HG02763 (cell line): ENCODE data around the gene CTRB2.
A peak's percentile ranks its signal among the peaks of the same experiment; 100 is the strongest.
"Not testable (repeated sequence)": the region's sequence is repeated elsewhere in the genome, so short reads cannot be mapped to it uniquely, and the experiment has no call there.

Source experiments
- ATAC-seq: cut with Tn5 transposase; IDR thresholded peaks from one replicate; pipeline ENCODE4 v1.9.1; 2021; ENCODE audit warnings: mild to moderate bottlenecking, moderate library complexity; ENCODE audit not compliant: unreplicated experiment

The CTRB2 gene

DNA sequence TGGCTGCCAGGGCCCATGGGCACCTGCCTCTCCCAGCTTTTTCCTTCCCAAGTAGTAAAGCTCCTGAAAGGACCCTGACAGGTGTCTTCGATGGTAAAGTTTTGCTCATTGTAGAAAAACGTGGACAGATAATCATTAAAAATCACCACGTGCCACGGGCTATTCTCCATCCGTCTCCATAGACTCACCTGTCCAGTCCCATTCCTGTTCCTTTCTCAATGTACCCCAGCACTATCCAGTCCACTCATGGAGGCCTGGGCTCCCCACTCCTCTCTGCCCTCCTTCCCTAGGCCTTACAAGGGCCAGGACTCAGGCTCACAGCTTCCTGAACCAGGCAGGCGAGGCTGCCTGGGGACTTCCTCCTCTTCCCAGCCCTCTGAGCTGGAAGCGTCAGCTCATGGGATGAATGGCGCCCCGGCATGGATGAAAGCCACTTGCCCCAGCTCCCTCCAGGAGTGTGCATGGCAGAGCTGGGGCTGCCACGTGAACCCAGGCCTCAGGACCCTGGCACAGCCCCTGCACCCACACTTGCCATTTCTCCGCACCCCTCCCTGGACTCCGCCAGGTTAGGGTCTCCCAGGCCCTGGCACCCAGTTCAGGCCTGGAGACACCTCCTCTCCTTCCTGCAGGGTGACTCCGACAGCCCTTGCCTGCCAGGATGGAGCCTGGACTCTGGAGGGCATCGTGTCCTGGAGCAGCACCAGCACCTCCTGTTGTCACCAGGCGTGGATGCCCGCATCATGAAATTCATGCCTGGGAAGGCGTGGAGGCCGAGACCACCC lies 20.6 kb upstream of the CTRB2 start:
- no peak for ATAC-seq

DNA sequence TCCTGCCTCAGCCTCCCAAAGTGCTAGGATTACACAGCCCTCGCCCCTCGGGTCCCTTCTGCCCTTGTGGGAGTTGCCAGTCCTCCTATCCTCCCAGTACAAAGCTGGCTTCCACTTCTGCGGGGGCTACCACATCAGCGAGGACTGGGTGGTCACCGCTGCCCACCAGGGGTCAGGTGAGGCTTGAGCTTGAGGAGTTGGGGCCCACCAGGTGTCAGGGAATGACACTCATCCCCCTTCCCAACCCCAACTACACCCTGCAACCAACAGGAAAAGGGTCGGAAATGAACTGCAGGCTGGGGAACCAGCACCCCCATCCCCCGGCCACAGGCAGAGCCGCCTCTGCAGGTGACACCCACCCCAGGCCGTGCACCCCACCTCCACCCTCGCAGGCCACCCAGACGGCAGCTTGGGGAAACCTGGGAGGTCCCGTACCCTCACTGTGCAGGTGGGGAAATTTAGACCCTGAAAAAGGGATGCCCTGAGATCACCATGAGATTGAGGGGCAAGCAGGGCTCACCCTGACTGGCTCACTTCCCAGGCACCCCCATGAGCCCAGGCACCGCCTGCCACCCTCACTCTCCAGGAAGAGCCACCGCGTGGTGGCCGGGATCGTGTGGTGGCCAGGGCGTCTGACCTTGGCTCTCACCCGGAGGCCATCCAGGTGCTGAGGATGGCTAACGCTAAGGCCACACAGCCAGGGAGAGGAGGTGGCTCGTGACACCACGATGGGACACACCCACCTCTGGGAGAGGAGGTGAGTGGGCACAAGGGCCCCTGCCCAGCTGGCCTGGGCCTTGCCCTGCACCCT lies 19.8 kb upstream of the CTRB2 start:
- ATAC-seq, result no peak

DNA sequence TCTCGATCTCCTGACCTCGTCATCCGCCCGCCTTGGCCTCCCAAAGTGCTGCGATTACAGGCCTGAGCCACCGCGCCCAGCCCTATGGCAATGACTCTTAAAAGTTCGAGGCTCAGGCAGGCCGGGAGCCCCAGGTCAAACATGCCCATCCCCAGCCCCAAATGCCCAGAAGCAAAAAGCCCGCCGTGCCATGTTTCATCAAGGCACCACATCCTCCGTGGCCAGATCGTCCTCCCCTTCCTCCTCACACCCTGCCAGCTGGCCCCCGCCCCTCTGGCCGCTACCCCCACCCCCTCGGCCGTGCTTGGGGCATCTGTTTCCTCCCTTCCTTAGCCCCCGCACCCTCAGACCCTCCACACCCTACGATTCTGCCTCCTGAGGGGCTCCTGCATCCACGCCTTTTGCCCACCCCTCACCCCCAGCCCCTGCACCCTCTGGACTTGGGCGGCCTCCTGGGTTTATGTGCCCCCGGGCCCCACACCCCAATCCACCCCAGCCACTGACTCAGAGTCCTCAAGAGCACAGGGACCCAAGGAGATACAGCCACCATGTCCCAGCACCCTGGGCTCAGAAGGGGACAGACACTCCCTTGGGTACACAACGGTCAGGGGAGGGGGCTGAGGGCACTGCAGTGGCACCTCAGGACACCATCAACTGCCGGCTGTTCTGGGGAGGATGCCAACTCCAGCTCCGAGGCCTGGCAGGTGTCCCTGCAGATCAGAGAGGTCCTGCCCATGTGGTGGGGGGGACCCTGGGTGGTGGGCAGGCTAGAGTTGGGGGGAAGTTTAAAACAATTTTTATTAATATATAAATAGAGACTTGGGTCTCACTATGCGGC lies 18.9 kb upstream of the CTRB2 start:
- ATAC-seq, result no peak

DNA sequence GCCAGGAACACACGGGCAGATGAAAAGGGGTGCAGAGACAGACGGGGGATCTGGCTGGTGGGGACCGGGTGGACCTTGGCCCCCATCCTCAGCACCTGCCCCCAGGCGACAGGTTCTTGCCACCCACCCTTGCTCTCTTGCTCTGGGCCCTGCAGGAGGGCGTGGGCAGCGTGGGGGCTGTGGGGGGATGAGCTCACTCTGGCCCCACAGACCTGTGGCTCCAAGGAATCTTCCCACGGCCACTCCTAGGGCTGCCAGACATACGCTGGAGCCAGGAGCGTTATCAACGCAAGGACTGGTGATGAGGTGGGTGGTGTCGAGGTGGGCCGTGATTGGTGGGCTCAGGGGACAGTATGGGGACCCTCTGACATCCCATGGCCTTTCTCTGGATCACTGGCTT lies 18.1 kb upstream of the CTRB2 start:
- no peak for ATAC-seq

DNA sequence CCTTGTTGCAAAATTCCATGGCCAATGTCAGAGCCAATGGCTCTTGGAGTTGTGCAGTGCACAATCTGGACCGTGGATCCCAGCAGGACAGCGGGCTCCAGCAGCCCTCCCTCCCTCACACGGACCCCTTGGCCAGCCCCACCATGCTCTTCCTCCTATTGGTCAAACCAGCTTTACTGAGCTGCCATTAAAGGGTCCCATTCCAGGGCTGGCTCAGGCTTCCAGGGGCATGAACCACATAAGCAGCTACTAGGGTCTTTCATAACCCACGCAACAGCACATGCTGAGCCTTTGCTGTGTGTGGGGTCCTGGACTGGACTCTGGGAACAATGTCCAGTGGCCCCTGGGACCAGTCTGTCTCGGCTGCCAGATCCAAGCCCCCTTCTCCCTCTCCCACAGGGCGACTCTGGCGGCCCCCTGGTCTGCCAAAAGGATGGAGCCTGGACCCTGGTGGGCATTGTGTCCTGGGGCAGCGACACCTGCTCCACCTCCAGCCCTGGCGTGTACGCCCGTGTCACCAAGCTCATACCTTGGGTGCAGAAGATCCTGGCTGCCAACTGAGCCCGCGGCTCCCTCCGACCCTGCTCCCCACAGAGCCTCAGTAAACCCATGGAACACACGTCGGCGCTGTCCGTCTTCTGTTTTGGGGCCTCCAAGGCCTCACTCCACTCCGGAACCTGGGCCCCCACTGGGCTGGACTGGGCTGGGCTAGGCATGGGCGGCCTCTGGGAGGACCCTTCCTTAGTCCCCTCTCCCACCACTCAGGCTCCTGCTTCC lies 17.5 kb upstream of the CTRB2 start:
- no peak for ATAC-seq

DNA sequence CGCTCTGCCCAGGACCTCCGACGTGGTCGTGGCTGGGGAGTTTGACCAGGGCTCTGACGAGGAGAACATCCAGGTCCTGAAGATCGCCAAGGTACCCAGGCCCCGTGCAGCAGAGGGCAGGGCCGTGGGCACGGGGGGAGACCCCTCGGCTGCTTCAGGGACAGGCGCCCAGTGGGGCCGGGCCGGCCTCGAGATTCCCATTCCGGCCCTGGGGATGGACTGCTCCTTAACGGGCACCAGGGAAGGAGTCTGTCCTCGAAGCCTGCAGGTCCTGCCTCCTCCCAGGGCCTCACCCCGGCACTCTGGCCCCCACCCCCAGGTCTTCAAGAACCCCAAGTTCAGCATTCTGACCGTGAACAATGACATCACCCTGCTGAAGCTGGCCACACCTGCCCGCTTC lies 16.2 kb upstream of the CTRB2 start:
- not testable (repeated sequence) for ATAC-seq

DNA sequence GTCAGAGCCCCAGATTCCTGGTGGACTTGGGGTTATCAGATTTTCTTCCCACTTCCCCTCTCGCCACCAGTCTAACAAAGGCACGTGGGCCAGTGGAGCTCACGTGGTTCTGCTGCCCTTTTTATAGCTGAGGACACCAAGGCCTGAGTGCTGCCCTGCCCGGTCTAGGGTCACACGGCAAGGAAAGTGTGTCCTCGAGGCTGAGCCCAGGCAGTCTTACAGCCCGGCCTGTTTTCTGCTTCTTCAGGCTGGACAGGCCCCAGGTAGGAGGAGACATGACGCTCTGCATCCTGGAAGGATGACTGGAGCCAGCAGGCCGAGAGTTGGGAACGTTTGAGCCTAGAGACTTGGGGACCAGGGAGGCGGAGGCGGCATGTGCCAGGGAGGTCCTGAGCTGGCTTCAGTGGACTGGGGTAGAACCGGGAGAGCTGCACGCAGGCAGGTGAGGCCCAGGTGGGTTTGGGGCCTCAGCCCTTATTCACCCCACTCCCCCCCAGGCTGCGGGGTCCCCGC lies 15.4 kb upstream of the CTRB2 start:
- no peak for ATAC-seq

DNA sequence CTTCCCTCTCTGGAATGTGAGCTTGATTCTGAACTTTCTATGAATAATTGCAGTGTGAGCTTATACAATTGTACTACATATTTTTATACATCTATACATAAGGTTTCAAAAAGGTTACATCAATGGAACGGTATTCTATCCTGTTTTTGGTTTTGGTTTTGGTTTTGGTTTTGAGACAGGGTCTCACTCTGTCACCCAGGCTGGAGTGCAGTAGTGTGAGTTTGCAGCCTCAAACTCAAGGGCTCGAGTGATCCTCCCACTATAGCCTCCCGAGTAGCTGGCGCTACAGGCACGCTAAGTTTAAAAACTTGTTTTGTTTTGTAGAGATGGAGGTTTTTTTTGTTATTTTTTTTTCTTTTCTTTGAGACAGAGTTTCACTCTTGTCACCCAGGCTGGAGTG lies 12.9 kb upstream of the CTRB2 start:
- peak; percentile 67 for ATAC-seq

DNA sequence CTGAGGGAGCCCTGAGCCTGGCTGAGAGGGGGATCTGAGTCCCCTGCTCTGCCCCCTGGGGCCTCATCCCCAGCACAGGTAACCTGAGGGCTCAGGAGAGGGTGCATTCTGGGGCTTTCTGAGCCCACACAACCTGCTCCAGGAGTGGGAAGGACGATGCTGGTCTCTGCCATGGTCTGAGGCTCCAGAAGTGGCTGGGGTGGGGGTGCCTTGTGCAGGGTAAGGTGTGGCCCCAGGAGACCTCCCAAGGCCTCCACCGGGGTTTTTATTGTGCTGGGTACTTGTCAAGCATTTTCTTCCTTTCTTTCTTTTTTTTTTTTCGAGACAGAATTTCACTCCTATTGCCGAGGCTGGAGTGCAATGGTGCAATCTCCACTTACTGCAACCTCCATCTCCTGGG lies 12.1 kb upstream of the CTRB2 start:
- no peak for ATAC-seq

DNA sequence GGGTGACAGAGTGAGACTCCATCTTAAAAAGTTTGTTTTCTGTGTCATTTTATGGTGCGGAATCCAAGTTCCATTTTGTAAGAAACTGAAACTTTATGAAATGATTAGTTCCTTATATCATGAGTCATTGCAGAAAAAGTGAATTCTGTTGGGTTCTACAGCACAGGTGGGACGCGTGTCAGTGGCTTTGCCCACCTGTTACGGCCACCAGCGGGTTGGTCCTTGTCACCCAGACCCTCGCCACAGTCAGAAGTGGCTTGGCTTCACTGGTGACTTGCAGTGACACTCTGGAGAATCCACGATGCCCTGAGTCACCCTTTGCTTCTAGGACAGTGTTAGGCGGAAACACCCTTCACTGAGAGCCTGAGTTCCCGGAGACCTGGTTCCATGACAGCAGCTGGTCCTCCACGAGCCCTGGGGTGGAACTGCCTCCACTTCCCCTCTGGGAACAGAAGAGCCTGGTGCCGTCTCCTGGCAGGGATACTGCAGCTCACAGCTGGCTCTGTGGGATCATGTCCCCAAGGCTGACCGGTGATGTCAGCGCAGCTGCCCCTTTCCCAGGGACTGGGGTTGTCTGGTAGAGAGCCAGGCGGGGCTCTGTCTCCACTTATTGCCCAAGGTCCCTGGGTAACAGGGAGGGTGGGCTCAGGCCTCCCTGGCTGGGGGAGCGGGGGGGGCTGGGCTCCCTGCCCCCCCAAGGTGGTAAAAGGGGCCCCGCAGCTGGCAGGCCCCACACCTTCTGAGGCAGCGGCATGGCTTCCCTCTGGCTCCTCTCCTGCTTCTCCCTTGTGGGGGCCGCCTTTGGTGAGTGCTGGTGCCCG lies 11.5 kb upstream of the CTRB2 start, which contains the start of gene CTRB1:
CTRB1 (plus strand) TSS at position 733 of the 821 bp plus-strand sequence; CDS start at position 753, 20 bp downstream.
- no peak for ATAC-seq

DNA sequence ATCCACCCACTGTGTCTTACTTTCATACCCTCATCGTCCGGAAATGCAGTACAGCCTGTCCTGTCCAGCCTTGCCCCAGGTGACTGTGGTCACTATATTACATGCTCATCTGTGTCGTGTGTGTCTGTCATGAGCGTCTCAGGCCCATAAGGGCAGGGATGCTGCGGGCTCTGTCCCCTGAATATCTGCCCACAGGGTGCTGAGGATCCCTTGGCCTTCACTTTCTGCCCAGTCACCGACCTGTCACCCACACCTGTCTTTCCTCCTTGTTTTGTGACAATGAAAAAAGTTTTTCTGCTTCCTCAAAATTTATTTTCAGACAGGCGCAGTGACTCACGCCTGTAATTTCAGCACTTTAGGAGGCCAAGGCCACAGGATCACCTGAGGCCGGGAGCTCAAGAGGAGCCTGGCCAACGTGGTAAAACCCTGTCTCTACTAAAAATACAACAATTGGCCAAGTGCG lies 10.5 kb upstream of the CTRB2 start:
- ATAC-seq, result no peak

DNA sequence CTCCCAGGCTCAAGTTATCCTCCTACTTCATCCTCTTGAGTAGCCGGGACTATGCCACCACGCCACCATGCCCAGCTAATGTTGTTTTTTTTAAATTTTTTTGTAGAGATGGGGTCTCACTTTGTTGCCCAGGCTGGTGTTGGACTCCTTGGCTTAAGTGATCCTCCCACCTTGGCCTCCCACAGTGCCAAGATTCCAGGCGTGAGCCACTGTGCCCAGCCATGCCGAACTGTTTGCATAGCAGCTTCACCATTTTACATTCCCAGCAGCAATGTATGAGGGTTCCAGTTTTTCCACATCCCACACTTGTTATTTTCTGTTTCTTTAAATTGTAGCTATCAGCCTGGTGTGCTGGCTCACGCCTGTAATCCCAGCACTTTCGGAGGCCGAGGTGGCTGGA lies 9.6 kb upstream of the CTRB2 start:
- ATAC-seq, result no peak

DNA sequence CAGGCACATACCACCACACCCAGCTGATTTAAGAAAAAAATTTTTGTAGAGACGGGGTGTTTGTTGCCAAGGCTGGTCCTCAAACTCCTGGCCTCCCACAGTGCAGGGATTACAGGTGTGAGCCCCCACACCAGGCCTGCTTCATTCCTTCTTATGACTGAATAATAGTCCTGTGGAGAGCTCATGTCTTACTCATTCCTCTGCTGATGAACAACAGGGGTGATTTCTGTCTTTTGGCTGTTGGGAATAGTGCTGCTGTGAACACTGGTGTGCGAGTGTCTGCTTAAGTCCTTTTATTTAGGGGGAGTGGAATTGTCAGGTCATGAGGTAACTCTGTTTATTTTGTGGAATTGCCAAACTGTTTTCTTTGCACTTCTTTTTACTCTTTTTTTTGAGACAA lies 9.2 kb upstream of the CTRB2 start:
- ATAC-seq, result no peak

DNA sequence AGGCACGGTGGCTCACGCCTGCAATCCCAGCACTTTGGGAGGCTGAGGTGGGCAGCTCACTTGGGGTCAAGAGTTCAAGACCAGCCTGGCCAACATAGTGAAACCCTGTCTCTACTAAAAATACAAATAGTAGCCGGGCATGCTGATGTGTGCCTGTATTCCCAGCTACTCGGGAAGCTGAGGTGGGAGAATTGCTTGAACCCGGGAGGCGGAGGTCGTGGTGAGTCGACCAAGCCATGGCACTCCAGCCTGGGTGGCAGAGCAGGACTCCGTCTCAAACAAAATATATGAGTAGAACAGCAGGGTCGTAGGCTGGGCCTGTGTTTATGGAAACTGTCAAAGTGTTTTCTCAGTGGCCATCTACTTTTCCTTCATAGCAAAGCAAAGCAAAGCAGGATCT lies 4.3 kb upstream of the CTRB2 start:
- not testable (repeated sequence) for ATAC-seq

DNA sequence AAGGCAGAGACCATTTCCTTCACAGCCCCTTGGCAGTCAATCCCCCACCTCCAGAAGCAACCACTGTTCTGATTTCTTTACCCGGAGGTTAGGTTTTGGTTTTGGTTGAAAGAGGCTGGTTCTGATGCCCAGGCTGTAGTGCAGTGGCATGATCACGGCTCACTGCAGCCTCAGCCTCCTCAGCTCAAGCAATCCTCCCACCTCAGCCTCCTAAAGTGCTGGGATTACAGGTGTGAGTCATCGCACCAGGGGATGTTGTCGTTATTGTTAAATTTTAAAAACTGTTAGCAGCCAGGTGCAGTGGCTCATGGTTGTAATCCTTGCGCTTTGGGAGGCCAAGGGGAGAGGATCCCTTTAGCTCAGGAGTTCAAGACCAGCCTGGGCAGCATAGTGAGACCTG lies 3.0 kb upstream of the CTRB2 start:
- no peak for ATAC-seq

DNA sequence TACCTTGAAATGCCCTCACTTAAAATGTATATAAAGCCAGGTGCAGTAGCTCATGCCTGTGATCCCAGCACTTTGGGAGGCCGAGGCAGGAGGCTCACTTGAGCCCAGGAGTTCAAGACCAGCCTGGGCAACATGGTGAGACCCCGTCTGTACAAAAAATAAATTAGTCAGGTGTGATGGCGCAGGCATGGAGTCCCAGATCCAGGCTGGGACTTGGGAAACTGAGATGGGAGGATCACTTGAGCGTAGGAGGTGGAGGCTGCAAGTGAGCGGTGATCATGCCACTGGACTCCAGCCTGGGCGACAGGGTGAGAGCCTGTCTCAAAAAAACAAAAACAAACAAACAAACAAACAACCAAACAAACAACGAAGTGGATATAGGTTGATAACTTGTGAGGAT lies 2.6 kb upstream of the CTRB2 start:
- ATAC-seq, result not testable (repeated sequence)

DNA sequence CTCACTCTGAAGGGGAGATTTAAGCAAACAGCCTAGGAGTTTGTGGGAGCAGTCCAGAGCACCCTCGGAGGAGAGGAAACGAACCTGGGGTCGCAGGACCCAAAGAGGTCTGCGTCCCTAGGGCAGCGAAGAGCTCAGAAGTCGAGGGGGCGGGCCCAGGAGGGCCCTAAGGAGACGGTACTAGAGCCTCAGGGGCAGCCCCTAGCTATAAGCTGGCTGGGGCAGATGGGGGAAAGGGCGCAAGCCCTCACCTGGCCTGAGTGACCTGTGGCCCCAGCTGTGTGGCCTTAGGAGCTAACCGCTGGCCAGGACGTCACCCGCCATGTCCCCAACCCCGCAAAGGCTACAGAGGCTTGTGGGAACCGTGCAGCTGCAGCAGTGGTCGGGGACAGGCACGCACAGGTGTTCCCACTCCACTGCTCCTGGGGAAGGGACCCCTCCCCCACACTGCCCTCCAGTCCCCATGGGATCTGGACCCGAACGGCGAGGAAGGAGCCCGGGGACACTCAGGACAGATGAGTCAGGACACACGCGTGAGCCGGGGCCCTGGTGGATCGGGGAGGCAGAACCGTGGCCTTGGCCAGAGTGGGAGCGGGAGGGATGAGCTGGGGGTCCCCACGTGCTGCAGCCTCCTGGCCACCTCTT lies 2.0 kb upstream of the CTRB2 start:
- ATAC-seq, result no peak

DNA sequence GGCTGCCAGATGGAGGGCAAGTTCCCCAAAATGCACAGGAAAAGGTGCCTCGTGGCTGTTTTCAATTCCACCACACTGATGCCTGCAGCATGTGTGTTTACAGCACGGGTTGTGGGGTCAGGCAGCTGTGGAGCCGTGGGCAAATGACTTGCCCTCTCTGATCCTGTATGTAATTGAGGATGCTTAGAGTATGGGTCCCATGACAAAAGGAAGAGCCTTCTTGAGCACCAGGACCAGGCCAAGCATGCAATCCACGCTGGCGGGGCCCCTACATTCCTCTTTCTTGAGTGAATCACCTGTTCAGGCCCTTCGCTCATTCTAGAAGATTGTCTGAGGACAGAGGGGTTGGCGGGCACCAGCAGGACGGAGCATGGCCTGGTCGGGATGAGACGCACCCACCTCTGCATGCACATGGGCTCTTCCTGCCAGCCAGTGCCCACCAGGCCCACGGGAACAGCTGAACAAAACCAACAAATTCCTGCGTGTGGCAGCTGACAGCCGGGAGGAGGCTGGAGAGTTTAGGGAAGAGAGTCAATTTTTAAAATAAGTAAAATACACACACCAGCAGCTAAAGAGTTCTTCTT lies 1.4 kb upstream of the CTRB2 start:
- ATAC-seq, result no peak

DNA sequence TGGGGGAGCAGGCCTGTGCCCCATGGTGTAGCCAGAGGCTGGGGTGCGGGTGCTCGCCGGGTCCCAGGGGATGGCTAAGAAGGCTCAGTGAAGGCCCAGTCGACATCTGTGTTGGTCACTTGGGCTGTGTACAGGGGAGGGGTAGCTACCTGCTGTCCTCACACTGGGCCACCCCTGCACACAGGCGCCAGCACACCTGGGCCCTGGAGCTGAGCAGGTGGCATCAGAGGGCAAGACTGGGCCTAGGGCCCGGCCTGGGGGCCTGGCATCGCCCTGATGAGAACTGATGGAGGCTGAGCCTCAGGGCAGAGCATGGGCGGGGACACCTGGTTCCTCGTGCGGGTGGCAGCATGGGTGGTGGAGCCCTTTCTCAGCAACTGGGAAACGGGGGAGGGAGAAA lies 870 bp upstream of the CTRB2 start:
- ATAC-seq, result no peak
